ENCODE results near the gene GAL3ST2.

DNA sequence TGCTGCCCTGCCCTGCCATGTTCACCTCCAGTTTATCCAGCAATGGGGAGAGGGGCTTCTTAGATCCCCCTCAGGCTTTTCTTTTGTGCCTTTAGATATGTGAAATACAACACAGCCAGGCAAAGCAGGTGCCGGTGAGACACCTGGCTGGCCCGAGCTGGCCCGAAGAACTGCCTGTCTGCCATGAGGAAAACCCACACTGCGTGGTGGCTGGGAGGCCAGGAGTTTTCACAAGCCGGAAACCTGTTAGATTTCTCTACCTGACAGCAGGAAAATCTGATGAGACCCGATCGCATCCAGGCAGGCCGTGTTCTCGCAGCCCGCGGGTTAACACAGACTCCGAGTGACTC, 5.7 kb upstream of the GAL3ST2 start:
- TF ChIP-seq HNF4A (conservative IDR thresholded peaks at IDR 0.05) (no peak), RAD21 (IDR thresholded peaks at IDR 0.05) (no peak), YY1 (IDR thresholded peaks at IDR 0.05) (no peak), GABPA (IDR thresholded peaks at IDR 0.05 in 1 of 2, conservative IDR thresholded peaks at IDR 0.05 in 1 of 2) (no peak), SP1 (IDR thresholded peaks at IDR 0.05) (no peak), JUND (IDR thresholded peaks at IDR 0.05) (no peak), NR2F2 (IDR thresholded peaks at IDR 0.05) (no peak)
- TF ChIP-seq, protein P1, sequence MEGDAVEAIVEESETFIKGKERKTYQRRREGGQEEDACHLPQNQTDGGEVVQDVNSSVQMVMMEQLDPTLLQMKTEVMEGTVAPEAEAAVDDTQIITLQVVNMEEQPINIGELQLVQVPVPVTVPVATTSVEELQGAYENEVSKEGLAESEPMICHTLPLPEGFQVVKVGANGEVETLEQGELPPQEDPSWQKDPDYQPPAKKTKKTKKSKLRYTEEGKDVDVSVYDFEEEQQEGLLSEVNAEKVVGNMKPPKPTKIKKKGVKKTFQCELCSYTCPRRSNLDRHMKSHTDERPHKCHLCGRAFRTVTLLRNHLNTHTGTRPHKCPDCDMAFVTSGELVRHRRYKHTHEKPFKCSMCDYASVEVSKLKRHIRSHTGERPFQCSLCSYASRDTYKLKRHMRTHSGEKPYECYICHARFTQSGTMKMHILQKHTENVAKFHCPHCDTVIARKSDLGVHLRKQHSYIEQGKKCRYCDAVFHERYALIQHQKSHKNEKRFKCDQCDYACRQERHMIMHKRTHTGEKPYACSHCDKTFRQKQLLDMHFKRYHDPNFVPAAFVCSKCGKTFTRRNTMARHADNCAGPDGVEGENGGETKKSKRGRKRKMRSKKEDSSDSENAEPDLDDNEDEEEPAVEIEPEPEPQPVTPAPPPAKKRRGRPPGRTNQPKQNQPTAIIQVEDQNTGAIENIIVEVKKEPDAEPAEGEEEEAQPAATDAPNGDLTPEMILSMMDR (IDR thresholded peaks at IDR 0.05; ENCODE audit: low read depth, low read length, missing input control), result no peak
- TF ChIP-seq, protein P2, sequence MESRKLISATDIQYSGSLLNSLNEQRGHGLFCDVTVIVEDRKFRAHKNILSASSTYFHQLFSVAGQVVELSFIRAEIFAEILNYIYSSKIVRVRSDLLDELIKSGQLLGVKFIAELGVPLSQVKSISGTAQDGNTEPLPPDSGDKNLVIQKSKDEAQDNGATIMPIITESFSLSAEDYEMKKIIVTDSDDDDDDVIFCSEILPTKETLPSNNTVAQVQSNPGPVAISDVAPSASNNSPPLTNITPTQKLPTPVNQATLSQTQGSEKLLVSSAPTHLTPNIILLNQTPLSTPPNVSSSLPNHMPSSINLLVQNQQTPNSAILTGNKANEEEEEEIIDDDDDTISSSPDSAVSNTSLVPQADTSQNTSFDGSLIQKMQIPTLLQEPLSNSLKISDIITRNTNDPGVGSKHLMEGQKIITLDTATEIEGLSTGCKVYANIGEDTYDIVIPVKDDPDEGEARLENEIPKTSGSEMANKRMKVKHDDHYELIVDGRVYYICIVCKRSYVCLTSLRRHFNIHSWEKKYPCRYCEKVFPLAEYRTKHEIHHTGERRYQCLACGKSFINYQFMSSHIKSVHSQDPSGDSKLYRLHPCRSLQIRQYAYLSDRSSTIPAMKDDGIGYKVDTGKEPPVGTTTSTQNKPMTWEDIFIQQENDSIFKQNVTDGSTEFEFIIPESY (IDR thresholded peaks at IDR 0.05), result no peak
- TF ChIP-seq, protein P3, sequence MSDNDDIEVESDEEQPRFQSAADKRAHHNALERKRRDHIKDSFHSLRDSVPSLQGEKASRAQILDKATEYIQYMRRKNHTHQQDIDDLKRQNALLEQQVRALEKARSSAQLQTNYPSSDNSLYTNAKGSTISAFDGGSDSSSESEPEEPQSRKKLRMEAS (IDR thresholded peaks at IDR 0.05), result no peak
